ENCODE data around the gene DLX5. TPM values are rescaled to one million over a fixed set of nuclear protein-coding genes. Genes with fewer than 3 reads are reported as not detected.

DLX5 gene
- total RNA-seq, 4 donors from 2014 or later = 0.54 to 1.5 (median 0.67) TPM; not detected in 1

DNA sequence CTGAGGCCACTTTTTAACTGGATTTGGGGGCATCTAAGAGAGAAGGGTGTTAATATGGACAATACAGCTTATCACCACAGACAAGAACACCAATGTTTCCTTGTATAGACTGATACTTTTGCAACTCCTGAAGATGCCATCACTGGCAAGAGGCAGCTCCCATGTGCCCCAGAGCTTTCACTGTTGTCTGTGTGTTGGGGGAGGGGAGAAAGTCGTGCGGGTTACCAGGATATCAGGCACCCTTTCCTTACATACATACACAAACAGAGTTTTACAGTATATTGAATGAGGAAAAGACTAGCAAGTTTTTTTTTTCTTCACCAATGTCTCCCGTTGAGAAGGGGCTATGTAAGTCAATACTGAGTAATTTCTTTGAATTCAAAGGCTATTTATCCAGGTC lies 23.4 kb downstream of the DLX5 start:
- intact Hi-C loops (cut with DNase I) = no loop called here
- H3K36me3 ChIP-seq = no peaks in the 10 kb centered on the region
- no peaks in the 10 kb centered on the region for H3K9me3 ChIP-seq
- H3K4me3 ChIP-seq (replicated peaks in 1 of 3) = no peak overlapping the region
- H3K27me3 ChIP-seq = peaks cover 57% of the 10 kb centered on the region
- H3K4me1 ChIP-seq = peaks cover 14 to 15% of the 10 kb centered on the region in 2 donors
- TF ChIP-seq, protein P1, sequence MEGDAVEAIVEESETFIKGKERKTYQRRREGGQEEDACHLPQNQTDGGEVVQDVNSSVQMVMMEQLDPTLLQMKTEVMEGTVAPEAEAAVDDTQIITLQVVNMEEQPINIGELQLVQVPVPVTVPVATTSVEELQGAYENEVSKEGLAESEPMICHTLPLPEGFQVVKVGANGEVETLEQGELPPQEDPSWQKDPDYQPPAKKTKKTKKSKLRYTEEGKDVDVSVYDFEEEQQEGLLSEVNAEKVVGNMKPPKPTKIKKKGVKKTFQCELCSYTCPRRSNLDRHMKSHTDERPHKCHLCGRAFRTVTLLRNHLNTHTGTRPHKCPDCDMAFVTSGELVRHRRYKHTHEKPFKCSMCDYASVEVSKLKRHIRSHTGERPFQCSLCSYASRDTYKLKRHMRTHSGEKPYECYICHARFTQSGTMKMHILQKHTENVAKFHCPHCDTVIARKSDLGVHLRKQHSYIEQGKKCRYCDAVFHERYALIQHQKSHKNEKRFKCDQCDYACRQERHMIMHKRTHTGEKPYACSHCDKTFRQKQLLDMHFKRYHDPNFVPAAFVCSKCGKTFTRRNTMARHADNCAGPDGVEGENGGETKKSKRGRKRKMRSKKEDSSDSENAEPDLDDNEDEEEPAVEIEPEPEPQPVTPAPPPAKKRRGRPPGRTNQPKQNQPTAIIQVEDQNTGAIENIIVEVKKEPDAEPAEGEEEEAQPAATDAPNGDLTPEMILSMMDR (IDR thresholded peaks at IDR 0.05) = no peak
- H3K27ac ChIP-seq = no peak overlapping the region
- no peak for DNase-seq
- WGBS, 2 donors = 12 to 31% methylated on average over 3 of the region's 3 CpGs

DNA sequence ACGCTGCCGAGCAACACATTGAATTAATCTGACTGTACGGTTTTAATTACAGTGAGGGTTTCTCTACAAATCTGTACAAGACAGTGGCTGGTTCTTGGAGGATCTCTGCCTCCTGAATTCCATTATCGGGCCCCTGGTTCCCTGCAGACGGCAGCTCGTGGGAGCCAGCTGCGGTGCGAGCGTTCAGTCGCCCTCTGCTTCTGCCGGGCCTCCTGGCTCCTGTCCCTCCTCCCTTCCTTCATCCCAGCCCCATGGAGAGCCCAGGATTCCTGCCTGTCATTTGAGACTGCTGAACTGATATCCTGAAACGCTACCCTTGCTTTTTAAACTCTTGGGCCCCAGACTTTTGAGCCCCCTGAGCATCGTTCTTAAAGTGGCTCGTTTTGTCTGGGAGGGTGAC lies 25.9 kb downstream of the DLX5 start:
- no peaks in the 10 kb centered on the region for H3K9me3 ChIP-seq
- H3K27ac ChIP-seq = no peak overlapping the region
- no peak overlapping the region for H3K4me3 ChIP-seq (replicated peaks in 1 of 3)
- 3 to 13% methylated on average over 11 to 14 of the region's 14 CpGs for WGBS, 2 donors
- H3K36me3 ChIP-seq = no peaks in the 10 kb centered on the region
- intact Hi-C loops (cut with DNase I) = no loop called here
- DNase-seq = no peak
- peaks cover 0 to 6% of the 10 kb centered on the region in 2 donors for H3K4me1 ChIP-seq
- peaks cover 43% of the 10 kb centered on the region for H3K27me3 ChIP-seq
- TF ChIP-seq, protein P1 (IDR thresholded peaks at IDR 0.05) = no peak
- TF ChIP-seq POLR2A (IDR thresholded peaks at IDR 0.05) = no peak

DNA sequence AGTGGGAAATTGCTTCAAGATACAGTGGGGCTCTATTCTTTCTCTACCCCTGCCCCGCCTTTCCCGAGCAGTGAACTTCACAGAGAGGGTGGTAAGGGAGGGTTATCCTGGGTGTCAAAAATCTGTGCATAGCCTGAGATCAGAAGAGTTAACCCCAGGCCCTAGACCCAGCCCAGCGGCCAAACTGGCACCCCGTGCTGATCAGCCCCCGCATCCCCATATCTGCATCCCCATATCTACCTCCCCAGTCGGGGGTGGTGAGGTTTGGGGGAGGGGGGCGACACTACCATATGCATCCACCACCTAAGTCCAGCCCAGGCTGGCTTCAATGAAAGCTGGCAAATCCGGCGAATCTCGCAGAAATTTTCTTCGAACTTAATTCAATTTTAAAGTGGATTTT lies 26.3 kb downstream of the DLX5 start:
- Histone ChIP-seq H3K9me3 (no peaks in the 10 kb centered on the region), H3K27ac (no peak overlapping the region), H3K4me1 (peaks cover 0 to 5% of the 10 kb centered on the region in 2 donors), H3K4me3 (replicated peaks in 1 of 3) (no peak overlapping the region), H3K27me3 (peaks cover 40% of the 10 kb centered on the region), H3K36me3 (no peaks in the 10 kb centered on the region)
- no peak for DNase-seq
- intact Hi-C loops (cut with DNase I) = no loop called here
- 7 to 8% methylated on average over 11 of the region's 11 CpGs for WGBS, 2 donors
- TF ChIP-seq POLR2A (IDR thresholded peaks at IDR 0.05) = no peak
- TF ChIP-seq, protein P1 (IDR thresholded peaks at IDR 0.05) = no peak

DNA sequence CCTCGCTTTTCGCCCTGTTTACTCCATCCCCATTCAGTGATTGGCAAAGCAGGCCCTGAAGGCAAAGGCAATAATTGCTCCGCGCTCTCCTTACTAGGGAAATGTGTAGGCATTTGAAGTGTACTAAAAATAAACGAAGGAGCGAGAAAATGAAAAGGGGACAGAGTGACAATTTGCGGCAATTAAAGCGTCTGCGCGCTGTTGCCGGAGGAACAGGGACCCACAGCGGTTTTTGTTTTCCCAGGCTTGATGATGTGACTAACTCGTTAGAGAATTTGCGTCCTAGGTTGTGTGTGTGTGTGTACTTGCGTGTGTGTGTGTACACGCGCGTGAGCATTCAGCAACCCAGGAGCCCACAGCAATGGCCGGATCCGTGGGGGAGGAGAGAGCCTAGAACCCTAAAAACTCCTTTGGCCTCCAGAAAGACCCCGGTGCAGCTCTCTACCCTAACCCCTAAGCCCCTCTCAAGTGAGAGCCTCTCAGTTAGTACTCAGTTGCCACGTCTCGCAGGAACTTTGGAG lies 27.1 kb downstream of the DLX5 start:
- no peak overlapping the region for H3K27ac ChIP-seq
- no peak overlapping the region for H3K4me3 ChIP-seq (replicated peaks in 1 of 3)
- no peak for DNase-seq
- H3K4me1 ChIP-seq = no peaks in the 10 kb centered on the region
- H3K9me3 ChIP-seq = no peaks in the 10 kb centered on the region
- no peak for TF ChIP-seq POLR2A (IDR thresholded peaks at IDR 0.05)
- TF ChIP-seq, protein P1 (IDR thresholded peaks at IDR 0.05) = no peak
- H3K27me3 ChIP-seq = peaks cover 40% of the 10 kb centered on the region
- no peaks in the 10 kb centered on the region for H3K36me3 ChIP-seq
- 12 to 17% methylated on average over 23 of the region's 23 CpGs for WGBS, 2 donors
- intact Hi-C loops (cut with DNase I) = no loop called here

DNA sequence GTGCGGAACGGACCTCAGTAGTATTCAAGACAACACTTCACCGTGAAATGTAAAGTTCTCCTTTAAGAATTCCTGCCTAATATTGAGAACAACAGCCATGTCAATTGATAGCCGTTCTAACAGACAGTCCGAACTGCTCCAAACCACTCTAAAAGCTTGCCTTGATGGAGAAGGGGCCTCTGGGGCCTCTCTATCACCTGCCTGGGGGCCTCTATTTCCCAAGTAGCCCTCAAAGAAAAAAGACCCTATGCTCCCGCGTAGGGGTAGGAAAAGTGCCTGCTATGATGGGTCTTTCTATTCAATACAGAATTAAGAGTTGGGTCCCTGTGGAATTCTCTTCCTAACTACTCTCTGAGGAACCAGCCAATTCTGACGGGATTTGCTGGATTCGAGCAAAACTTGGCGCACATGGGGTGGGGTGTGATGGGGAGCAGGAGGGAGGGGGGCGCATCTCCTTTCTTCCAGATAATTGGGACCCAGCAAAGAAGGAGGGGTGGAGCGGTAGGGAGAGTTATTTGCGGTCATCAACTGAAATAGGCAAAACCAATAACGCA lies 27.6 kb downstream of the DLX5 start:
- H3K36me3 ChIP-seq = no peaks in the 10 kb centered on the region
- H3K4me1 ChIP-seq = no peaks in the 10 kb centered on the region
- no peaks in the 10 kb centered on the region for H3K9me3 ChIP-seq
- intact Hi-C loops (cut with DNase I) = no loop called here
- TF ChIP-seq POLR2A (IDR thresholded peaks at IDR 0.05) = no peak
- TF ChIP-seq, protein P1 (IDR thresholded peaks at IDR 0.05) = no peak
- H3K4me3 ChIP-seq (replicated peaks in 1 of 3) = no peak overlapping the region
- peaks cover 40% of the 10 kb centered on the region for H3K27me3 ChIP-seq
- no peak overlapping the region for H3K27ac ChIP-seq
- WGBS, 2 donors = 7 to 8% methylated on average over 14 of the region's 14 CpGs
- DNase-seq = no peak
